Osteocyte (in vitro differentiated cells): ENCODE data around the gene TMEM72. TPM values are rescaled to one million over a fixed set of nuclear protein-coding genes. Genes with fewer than 3 reads are reported as not detected.

Experiments
- DNase-seq: peaks from one replicate; pipeline ENCODE4 v3.0.0; 2021; ENCODE audit warnings: mixed read lengths; ENCODE audit not compliant: unreplicated experiment; ENCODE audit errors: extremely low spot score
- H3K27ac Mint-ChIP-seq: one replicate; pipeline ENCODE4 v1.8.0; 2021; ENCODE audit warnings: mild to moderate bottlenecking, mixed read lengths; ENCODE audit not compliant: unreplicated experiment
- H3K27me3 Mint-ChIP-seq: one replicate; pipeline ENCODE4 v1.8.0; 2021; ENCODE audit warnings: mixed read lengths; ENCODE audit not compliant: unreplicated experiment
- H3K36me3 Mint-ChIP-seq: one replicate; pipeline ENCODE4 v1.8.0; 2021; ENCODE audit warnings: mixed read lengths; ENCODE audit not compliant: unreplicated experiment
- H3K4me1 Mint-ChIP-seq: one replicate; pipeline ENCODE4 v1.8.0; 2021; ENCODE audit warnings: mixed read lengths; ENCODE audit not compliant: unreplicated experiment
- H3K4me3 Mint-ChIP-seq: one replicate; pipeline ENCODE4 v1.8.0; 2021; ENCODE audit warnings: mild to moderate bottlenecking, moderate library complexity, mixed read lengths; ENCODE audit not compliant: unreplicated experiment
- H3K9me3 Mint-ChIP-seq: one replicate; pipeline ENCODE4 v1.8.0; 2021; ENCODE audit warnings: mixed read lengths; ENCODE audit not compliant: unreplicated experiment
- CTCF ChIP-seq: fragments of 200-600 bp; sonication (generic); IDR thresholded peaks from 2 replicates; pipeline ENCODE4 v1.5.0; 2021; ENCODE audit warnings: antibody characterized with exemption, mild to moderate bottlenecking, moderate library complexity
- total RNA-seq: library from RNA; stranded (reverse); gene quantifications from 2 replicates; pipeline ENCODE4 v1.2.1, GENCODE V29; 2021

TMEM72 gene
- total RNA-seq, 1 donor from 2014 or later, result not detected

DNA sequence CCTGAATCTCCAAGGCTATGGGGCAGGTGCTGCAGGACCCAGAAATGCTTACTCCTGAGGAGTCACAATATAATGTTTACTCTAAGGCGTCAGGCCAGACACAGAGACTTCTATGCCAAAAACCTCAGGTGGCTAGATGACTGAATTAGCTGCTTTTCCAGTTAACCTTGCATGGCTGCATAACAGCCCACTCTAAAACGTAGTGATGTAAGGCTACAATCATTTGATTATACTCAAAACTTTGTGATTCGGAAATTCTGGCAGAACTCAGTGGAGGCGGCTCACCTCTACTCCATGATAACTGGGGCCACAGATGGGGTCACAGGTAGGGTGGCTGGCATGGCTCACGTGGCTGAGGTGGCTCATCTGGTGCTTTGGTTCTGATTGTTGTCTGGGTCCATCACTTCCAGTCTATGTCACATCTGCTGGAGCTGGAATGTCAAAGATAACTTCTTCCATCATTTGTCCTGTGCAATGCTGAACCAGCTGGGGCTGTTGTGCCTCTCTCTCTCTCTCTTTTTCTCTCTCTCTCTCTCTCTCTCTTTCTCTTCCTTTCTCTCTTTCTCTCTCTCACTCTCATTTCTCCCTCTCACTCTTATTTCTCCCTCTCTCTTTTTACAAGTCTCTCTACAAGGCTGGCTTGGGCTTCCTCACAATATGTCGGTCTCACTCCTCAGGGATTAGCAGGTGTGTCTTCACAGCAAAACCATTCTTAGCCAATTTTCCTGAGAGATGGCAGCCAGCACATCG lies 11.8 kb downstream of the TMEM72 start:
- TF ChIP-seq CTCF, result no peak
- no peaks in the 10 kb centered on the region for H3K4me1 Mint-ChIP-seq
- DNase-seq, result peak; percentile 44
- peaks cover 27% of the 10 kb centered on the region for H3K27me3 Mint-ChIP-seq
- H3K27ac Mint-ChIP-seq, result no peak overlapping the region
- H3K4me3 Mint-ChIP-seq, result no peak overlapping the region
- H3K36me3 Mint-ChIP-seq, result no peaks in the 10 kb centered on the region
- H3K9me3 Mint-ChIP-seq, result peaks cover 3% of the 10 kb centered on the region

DNA sequence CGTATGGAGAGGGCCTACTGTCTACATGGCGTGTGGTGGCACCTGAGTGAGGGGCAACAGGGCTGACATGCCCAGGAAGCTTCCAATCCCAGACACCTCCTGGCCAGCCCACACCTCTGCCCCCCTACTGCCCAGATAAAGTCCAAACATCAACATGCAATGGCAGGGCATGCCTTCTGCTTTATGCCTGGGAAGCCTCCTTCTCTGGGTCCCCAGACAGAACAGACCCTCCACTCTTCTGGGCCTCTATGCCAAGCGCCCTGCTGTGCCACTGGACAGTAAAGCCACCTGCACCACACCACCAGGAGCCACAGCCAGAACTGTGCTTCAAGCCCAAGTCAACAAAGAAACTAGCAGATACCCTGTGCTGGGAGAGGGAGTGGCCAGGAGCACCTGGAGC lies 12.5 kb downstream of the TMEM72 start:
- peaks cover 27% of the 10 kb centered on the region for H3K27me3 Mint-ChIP-seq
- H3K9me3 Mint-ChIP-seq, result no peaks in the 10 kb centered on the region
- no peaks in the 10 kb centered on the region for H3K4me1 Mint-ChIP-seq
- DNase-seq, result peak; percentile 62
- no peaks in the 10 kb centered on the region for H3K36me3 Mint-ChIP-seq
- H3K27ac Mint-ChIP-seq, result no peak overlapping the region
- no peak overlapping the region for H3K4me3 Mint-ChIP-seq
- no peak for TF ChIP-seq CTCF

DNA sequence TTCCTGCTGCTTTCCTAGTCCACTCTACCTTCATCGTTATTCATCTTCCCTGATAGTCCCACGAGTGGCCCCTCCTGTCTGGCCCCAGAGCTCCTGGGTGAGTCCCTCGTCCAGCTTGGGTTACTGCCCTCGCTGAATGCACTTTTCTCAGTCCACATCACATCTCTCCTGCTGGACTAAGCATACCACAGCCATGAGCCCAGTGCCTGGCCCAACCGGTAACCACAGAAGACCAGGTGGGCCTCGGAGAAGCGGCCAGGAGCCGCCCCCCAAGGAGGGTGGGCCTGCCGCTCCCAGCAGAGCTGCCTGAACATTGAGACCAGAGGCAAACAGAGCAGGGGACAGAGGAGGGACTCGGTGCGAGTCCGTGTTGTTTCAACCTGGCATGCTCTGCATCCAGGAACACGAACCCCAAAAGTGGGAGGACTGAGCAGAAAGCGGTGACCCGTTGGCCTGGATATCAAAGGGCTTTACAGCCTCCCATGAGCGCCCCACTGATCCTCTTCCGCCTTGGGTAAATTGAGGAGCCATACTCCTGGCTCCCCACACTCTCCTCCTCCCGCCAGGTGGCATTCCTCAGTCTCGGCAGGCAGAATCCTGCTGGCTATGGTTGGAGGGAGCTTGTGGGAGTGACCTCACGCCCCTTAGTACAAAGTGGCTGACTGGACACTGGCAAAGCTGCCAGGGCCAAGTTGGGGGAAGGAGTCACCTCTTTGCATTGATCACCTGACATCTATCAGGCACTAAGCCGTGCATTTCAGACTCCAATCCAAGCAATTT lies 13.3 kb downstream of the TMEM72 start:
- Mint-ChIP-seq H3K4me1 (no peaks in the 10 kb centered on the region), H3K9me3 (no peaks in the 10 kb centered on the region), H3K27ac (no peak overlapping the region), H3K36me3 (no peaks in the 10 kb centered on the region), H3K27me3 (peaks cover 22% of the 10 kb centered on the region), H3K4me3 (no peak overlapping the region)
- TF ChIP-seq CTCF, result no peak
- DNase-seq, result peak; percentile 71

DNA sequence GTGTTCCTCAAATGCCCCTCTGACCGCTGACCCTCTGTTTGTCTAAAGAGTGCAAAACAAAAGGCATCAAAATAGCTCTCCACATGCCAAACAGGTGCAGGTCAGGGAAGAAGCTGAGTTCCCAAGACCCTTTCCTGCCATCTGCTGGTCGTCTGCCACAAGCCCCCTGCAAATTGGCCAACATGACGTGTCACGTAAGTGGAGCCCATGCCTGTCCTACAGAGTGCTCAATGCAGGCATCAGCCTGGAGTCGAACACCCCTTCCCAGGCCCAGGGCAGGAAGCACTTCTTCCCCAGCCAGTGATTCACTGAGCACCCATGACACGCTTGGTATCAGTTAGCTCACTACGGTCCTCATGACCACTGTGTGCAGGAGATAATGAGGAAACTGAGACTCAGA lies 14.1 kb downstream of the TMEM72 start:
- no peaks in the 10 kb centered on the region for H3K4me1 Mint-ChIP-seq
- H3K27me3 Mint-ChIP-seq, result peaks cover 18% of the 10 kb centered on the region
- peak; percentile 54 for DNase-seq
- H3K27ac Mint-ChIP-seq, result no peak overlapping the region
- H3K4me3 Mint-ChIP-seq, result no peak overlapping the region
- H3K9me3 Mint-ChIP-seq, result no peaks in the 10 kb centered on the region
- H3K36me3 Mint-ChIP-seq, result no peaks in the 10 kb centered on the region
- peak; percentile 49 for TF ChIP-seq CTCF
